Ramos (cell line): ENCODE measurements around the gene SLC9A8.

ENCODE experiments used
- in situ Hi-C: fragments of 300-500 bp; cut with MboI; formaldehyde crosslinking; loops from one replicate; pipeline ENCODE4 v1.14.3; 2022; ENCODE audit warnings: low sequenced_read_pairs; ENCODE audit not compliant: unreplicated experiment

The SLC9A8 gene

DNA sequence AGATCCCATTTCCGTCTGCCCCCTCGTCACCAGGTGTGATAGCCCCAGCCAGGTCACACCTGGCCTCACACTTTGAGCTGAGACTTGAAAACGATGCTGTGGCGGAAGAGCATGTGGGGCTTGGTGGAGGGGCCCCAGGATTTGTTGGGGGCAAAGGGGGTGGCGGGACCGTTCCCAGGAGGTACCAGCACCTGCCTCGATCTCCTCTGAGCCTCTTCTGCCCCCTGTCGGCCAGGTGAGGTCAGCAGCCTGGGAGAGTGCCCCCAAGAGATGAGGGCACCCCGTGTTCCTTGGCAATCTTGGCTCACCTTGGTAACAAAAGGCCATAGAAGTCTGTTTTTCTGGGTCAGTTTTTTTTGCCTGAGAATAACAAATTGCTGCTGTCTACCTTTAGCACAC lies 77.3 kb downstream of the SLC9A8 start:
- in situ Hi-C loops, result loop anchor here (10.0 kb wide), 3 partner anchors 285 to 555 kb away; no protein-coding TSS in a partner anchor

DNA sequence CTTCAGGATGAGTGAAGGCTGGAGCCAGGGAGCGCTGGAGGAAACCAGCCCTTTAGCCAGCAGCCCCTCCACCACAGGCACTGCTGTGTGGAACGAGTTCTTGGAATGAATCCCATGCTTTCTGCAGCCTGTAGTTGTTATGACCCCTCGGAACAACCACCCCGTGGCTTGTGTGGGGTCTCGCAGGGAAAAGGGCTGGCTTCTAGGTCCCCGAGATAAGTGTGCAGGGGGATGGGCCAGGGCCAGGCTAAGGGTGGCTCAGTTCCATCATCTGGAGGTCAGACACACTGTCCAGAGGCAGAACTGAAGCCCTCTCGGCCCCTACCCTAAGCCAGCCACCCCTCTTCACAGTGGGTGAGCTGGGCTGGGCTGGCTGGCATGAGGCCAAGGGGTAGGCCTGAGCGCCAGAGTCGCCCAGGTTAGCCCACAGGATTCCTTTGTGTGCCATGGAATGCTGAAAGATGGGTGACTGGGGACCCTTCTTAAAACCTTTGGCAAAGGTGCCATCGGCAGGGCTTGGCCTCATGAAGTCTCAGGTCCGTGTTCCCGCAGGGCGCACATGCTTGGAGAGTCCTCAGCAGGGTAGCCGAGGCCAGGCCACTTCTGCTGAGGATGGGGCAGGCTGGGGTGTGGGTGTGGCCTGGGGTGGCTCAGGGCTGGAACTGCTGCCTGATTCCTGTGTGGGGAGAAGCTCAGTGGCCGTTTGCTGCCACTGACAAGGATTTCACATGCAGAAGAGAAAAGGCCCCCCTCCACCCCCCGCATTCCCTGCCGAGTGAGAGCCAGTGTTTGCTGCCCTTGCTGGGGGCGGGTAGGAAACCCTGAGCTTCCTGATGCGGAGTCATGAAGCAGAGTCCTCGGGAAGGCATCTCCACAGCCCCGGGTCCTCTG lies 78.1 kb downstream of the SLC9A8 start:
- in situ Hi-C loops, result loop anchor here (10.0 kb wide), 1 partner anchor 556 kb away; no protein-coding TSS in a partner anchor

DNA sequence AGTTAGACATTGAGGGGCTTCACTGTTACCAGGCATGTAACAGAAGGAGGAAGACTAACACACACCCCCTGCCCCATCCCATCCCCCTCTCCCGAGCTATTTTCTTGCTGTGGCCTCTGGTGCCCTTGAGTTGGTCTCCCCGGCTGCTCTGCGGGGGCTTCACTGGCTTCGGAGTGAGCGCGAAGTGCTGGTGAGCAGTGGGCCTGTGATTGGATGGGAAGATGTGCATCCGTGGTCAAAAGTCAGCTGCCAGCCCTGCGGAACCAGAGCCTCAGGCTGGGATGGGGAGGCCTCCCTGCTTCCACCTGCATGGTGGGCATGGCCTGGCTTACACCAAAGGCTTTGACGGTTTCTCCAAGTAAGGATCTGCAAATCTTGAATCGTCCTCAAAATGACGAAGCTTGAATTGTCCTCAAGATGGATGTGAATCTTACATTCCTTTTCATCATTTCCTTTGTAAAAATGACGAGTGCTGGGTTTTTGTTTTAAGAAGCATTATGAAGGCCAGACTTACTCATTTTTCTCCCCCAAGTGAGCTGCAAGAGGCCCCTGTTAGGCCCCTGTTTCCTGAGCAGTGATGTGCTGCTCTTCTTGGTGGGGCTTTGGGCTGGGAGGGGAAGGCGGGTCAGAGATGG lies 79.0 kb downstream of the SLC9A8 start:
- in situ Hi-C loops, result loop anchor here (10.0 kb wide), 1 partner anchor 557 kb away; no protein-coding TSS in a partner anchor

DNA sequence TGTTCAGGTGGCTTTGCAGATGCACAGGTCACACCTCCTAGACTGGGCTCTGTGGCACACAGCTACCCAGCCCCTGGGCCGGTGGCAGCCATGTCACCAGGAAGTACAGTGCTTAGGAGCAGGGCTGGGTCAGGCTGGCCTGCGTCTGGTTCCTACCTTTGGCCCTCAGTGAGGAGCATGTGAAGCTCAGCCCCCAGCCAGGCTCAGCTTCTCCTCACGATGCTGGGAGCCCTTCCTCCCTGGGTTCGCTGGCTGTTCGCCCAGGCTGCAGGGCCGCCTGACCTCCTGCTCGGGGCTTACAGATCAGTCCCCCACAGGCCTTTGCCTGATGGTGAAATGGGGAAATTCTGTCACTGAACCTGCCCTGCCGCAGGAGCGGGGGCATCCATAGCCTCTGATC lies 79.6 kb downstream of the SLC9A8 start:
- in situ Hi-C loops, result loop anchor here (10.0 kb wide), 1 partner anchor 557 kb away; no protein-coding TSS in a partner anchor

DNA sequence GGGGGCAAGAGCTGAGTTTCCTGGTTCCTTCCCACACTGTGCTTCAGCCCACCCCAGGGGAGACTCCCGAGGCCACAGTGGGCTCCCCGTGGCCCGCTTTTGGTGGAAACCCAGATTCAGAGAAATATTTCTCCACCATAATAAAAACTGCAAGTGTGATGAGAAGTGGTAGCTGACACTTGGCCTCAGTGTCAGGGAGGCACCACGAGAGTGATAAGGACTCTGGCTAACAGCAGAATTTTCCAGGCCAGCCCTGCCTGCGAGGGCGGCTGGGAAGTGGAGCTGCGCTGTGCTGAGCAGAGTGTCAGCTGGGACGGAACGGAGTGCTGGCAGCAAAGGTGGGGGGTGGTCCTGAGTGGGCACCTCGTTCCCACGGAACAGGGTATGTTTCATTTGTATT lies 80.2 kb downstream of the SLC9A8 start:
- in situ Hi-C loops, result loop anchor here (10.0 kb wide), 1 partner anchor 558 kb away; no protein-coding TSS in a partner anchor

DNA sequence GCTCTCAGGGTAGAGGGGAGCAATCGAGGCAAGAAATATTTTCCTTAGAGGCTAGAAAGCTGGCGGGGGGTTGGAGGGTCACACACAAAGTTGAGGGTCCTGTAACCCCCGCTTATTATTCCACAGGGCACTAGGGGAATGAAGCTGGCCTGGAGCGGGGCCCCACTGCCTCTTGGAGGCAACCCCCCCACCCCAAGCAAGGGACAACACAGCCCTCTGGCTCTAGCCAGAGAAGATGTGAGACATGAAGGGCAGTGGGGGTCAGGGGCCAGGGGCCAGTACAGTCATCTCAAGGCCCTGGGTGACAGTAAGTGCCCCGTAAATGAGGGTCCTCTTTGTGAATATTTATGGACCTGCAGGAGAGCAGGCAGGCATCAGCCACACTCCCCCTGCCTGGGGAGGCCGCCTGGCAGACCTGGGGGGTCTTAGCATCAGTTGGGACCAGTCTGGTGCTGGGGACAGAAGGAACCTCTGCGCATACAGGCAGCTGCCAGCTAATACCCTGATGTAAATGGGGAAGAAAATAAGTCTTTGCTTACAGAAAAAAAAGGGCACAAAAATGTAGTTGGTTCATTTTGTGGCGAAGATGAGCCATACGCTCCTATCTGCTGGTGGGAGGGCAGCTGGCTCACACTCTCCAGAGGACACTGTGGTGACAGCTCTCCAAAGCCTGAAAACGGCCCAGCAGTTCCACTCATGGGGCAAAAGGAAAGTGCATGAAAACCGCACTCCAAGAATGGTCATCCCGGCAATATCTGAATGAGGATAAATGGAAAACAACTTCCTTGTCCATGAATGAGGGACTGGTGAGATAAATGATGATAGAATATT lies 80.8 kb downstream of the SLC9A8 start:
- in situ Hi-C loops, result loop anchor here (10.0 kb wide), 1 partner anchor 559 kb away; no protein-coding TSS in a partner anchor

DNA sequence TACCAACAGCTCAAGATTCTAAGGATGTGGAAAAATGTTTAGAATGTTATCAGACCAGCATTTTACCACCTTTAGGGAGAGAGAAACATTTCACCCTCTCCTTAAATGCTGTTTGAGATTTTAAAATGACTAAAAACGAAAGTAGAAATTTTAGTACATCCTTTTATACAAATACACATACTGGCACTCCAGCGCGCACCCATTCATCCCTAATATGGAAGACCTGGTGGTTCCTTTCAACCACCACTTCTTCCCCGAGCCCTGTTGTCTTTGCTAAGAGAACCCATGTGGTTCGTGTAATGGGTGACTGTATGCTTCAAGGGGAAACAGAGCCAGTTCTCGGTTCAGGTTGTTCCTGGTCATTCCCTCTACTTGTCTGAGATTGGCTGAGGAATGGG lies 81.4 kb downstream of the SLC9A8 start:
- in situ Hi-C loops, result loop anchor here (10.0 kb wide), 1 partner anchor 559 kb away; no protein-coding TSS in a partner anchor

DNA sequence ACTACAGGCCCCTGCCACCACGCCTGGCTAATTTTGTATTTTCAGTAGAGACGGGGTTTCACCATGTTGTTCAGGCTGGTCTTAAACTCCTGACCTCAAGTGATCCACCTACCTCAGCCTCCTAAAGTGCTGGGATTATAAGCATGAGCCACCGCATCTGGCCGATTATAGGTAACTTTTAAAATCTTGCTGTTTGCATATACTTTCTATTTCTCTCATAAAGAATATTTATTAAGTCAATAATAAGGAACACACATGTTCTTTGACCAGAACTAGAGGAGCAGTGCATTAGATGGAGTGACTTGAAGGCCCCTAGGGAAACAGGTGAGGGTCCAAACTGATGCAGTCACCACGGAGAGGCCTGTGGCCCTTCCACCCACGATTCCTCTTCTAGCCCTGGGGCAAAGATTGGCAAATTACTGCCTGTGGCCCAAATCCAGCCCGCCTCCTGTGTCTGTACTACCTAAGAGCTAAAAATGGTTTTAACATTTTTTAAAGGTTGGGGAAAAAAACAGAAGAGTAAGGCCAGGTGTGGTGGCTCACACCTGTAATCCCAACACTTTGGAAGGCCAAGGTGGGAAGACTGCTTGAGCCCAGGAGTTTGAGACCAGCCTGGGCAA lies 83.0 kb downstream of the SLC9A8 start:
- in situ Hi-C loops, result loop anchor here (10.0 kb wide), 1 partner anchor 561 kb away; no protein-coding TSS in a partner anchor

DNA sequence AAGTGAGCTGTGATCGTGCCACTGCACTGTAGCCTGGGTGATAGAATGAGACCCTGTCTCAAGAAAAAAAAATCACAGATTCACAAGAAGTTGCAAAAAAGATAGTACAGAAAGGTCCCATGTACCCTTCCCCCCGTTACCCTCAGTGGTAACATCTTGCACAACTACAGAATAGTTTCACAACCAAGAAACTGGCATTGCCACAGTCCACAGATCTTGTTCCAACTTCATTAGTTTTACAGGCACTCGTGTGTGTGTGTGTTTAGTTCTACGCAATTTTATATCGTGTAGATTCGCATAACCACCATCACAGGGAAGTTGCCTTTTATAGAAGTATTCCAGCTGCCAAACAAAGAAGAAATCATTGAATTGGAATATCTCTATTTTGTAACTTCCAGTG lies 83.6 kb downstream of the SLC9A8 start:
- in situ Hi-C loops, result loop anchor here (10.0 kb wide), 1 partner anchor 561 kb away; no protein-coding TSS in a partner anchor

DNA sequence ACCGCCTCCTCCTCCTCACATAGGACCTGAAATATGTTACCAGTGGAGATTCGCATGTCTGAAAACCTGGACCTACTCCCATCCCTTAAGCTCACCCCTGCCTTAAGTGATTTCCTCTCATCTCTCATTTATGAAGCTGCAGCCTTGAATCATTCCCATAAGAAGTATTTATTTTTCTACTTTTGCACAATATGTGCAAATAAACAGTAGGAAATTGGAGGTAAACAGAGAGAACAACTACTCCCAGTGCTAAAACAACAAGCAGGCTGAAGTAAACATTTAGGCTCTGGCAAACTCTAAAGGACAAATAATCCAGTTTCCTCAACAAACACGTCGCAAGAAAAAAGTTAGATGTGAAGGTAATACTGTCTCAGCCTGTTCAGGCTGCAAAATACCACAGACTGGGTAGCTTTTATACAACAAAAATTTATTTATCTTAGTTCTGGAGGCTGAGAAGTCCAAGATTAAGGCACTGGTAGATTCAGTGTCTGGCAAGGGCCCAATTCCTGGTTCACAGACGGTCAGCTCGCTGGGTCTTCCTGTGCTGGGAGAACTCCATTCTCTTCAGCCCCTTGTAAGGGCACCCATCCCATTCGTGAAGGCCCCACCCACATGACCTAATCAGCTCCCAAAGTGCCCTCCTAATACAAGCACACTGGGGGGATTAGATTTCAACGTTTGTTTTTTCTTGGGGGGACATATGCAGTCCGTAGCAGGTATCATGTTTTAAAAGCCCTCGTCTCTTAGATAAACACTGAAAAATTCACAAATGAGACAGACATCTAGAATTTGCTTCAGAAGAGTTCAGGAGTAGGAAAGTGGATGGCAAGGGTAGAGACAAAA lies 87.1 kb downstream of the SLC9A8 start:
- in situ Hi-C loops, result loop anchor here (10.0 kb wide), 1 partner anchor 565 kb away; no protein-coding TSS in a partner anchor

DNA sequence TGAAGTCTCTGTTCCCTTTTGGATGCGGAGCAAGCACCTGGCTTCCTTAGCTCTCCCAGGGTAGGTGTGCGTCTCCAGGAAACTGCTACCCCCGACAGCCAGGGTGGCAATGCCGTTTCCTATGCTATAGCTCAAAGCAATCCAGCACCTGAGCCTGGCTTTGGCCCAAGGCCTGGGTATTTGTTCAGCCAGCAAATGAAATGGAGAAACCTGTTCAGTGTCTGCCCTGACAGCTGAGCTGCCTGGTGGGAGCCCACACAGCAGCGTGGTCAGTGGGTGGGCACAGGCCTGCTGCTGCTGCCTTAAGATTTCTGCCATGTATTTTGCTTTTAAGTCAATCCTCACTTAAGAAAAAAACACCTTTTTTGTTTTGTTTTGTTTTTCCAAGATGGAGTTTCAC lies 89.0 kb downstream of the SLC9A8 start:
- in situ Hi-C loops, result no loop called here

DNA sequence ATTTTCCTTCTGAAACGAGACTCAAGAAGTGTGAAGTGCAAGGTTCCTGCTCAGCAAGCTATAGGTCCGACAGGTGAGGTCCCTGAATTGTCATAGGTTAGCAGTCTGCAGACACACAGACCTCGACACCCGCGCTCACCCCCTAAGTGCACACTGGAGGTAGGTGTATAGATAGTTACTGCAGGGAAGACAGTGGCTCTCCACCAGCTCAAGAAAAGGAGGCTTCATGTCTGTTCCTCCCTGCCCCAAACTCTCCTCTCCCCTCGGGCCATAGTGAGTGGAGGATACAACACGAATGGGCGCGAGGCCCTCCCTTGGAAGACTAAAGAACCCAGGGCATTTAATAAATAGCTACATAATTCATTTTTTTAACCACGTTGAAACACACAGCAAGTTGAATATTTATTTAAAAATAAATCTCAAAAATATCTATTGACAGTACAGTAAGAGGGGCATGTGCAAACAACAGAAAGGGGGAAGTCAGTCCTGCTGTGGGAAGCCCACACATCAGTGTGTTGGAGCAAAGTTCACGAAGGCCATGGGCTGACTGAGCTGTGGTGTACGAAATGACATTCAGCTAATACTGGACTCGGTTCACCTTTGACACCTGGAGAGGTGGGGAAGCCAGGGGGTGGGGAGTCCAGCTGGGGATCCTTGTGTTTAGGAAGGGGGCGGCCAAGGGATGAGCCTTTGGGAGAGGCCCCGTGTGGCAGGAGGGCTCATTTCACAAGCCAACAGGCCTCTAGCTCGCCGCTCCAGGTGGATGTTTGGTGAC lies 92.0 kb downstream of the SLC9A8 start:
- in situ Hi-C loops, result no loop called here

DNA sequence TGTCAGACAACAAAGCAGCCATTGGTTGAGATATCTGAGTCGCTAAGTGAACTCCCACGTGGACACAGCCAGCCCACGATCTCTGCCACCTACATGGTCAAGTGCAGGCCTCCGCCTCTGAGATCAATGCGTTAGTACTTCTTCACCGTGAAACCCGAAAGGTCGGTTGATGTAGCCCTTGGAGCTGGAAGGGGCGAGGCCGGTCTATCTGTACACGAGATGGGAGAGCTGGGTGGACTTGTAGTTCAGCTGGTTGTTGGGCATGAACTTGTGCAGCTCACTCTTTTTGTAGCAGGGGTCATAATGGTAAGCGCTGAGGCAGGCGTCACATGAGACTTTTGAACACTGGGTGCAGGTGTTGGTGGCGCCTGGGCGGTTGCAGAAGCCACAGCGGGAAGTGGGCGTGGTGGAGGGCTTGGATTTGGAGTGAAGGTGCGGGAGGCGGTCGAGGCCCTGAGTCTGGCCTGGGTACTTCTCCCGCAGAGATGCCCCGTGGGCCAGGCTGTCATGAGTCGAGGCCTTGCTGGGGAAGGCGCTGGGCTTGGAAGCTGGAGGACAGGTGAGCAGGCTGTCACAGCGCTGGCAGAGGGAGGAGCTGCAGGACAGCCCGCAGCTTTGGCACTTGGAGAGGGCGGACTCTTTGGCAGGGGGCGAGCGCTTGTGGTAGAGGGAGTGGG lies 92.9 kb downstream of the SLC9A8 start:
- in situ Hi-C loops, result no loop called here

DNA sequence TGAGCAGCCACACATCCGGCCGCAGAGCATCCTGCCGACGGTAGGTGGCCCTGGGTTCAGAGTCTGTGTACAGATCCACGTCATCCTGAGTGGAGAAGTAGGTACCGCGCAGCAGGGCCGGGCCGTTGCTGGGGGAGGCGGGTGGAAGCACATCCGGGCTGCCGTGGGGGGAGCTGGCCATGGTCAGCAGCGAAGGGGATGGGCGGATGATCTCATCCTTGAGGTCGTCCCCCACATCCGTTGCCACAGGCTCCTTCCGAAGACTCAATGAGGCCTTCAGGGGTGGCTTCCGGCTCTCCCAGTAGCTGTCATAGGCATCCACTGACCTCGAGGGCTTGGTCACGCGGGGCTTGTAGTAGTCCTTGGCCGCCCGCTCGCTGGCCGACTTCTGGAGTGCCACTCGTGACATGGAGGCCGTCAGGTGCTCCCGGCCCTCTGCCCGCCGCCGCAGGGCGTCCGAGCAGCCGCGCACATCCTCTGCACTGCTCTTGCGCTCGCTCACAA lies 93.5 kb downstream of the SLC9A8 start:
- in situ Hi-C loops, result no loop called here

DNA sequence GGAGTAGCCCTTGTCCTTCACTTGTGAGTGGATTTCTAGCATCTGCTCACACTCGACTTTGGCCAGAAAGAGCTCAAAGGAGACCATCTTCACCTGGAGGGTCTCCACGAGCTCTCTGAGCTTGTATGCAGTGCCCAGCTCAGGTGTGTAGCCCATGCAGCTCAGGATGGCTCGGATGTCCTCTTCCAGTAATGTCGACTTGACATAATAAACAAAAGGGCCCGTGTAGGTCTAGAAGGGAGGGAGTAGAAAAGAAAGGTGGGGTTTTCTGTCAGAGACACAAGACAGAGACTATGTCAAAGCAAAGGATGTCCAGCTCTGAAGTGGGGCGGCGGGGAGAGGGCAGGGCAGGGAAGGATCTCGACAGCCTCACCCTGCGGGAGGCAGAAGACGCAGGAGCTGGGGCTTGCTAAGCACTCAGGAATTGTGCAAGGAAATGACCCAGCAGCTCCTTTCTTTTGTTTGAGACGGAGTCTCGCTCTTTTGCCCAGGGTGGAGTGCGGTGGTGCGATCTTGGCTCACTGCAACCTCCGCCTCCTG lies 94.1 kb downstream of the SLC9A8 start:
- in situ Hi-C loops, result no loop called here

DNA sequence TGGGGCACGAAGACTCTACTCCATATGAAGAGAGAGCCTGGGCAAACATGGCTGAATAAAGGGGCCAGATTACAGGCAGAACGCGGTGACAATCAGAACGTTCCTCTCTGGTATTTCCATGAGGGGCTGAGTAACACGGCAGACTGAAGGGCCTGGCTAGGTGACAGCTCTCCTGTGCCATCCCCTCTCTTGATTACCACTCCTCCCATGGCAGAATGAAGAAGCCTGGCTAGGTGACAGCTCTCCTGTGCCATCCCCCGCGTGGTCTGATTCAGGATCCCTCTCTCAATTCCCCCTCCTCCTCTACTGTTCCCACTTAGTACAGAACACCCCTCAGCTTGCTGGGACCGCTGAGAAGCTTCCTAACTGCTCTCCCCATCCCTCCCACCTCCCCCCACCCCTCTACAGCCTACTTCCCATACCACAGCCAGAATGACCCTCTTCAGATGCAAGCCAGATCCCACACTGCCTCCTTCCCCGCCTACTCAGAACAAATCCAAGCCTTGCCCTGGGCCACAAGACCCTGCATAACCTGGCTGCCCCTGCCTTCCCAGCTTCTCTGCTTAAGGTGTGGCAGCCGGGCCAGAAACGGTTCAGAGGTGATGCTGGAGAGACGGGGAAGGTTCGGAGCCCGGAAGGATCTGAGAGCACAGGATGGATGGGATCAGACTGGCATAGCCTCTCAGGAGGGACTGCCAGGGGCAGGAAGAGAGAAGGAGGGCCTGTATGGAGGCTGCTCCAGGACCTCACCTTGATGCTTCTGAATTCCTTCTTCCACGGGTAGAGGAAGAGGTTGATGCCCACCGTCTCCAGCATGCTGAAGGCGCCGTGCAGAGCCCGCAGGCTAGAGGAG lies 95.0 kb downstream of the SLC9A8 start:
- in situ Hi-C loops, result no loop called here
